NCI-H146 (cell line): ENCODE data around the gene HOOK1.
"Not testable (repeated sequence)": the region's sequence is repeated elsewhere in the genome, so short reads cannot be mapped to it uniquely, and the experiment has no call there.

Experiments used
- DNase-seq: peaks from one replicate; lab custom pipeline; 2025; lab: John Stamatoyannopoulos, UW

The HOOK1 gene

GRCh38 chr1:59819566-59820438 is 5.1 kb downstream of the HOOK1 start:
- DNase-seq: no peak

- no peak for DNase-seq
Measured at GRCh38 chr1:59827055-59827643, 12.4 kb downstream of the HOOK1 start.

GRCh38 chr1:59828160-59828559 is 13.4 kb downstream of the HOOK1 start:
- DNase-seq: no peak

DNA sequence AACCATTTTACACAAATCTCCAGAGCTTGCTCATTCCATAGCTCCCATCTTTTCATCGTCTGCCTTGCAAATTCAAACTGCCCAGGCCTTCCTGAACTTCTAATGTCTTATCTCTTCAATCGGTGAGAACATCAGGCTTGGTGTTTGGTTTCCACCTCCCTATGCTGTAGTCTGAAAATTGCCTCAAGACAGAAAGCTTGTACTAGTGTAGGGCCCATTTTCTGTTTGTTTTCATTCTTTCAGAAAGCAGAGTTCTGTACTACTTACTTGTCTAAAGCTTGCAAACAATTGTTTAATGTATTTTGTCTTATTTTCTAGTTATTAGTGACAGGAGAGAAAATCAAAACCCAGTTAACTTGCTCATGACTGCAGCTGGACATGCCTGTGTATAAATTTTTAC is 16.8 kb downstream of the HOOK1 start:
- DNase-seq: no peak

- DNase-seq: no peak
Measured at GRCh38 chr1:59833022-59833421, 18.3 kb downstream of the HOOK1 start.

GRCh38 chr1:59833991-59834390 is 19.2 kb downstream of the HOOK1 start:
- no peak for DNase-seq

DNA sequence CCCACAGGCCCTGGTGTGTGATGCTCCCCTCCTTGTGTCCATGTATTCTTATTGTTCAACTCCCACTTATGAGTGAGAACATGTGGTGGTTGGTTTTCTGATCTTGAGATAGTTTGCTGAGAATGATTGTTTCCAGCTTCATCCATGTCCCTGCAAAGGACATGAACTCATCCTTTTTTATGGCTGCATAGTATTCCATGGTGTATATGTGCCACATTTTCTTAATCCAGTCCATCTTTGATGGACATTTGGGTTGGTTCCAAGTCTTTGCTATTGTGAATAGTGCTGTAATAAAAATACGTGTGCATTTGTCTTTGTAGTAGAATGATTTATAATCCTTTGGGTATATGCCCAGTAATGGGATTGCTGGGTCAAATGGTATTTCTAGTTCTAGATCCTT is 23.1 kb downstream of the HOOK1 start:
- DNase-seq: not testable (repeated sequence)

GRCh38 chr1:59845091-59845490 is 30.3 kb downstream of the HOOK1 start:
- DNase-seq: no peak

GRCh38 chr1:59846209-59846894 is 31.6 kb downstream of the HOOK1 start:
- DNase-seq: no peak

DNA sequence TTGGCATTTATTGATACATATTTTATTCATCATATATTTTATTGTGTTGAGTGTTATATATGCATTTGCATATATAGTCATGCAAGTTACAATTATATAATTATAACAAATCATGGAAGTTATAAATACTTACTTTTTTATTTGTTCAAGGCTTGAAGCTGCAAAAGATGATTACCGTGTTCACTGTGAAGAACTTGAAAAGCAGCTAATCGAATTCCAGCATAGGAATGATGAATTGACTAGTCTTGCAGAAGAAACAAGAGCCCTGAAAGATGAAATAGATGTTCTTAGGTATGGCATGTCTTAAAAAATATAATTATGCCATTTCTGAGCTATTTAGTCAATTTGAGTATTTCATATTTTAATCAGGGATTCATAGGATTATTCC is 32.1 kb downstream of the HOOK1 start:
- no peak for DNase-seq

DNA sequence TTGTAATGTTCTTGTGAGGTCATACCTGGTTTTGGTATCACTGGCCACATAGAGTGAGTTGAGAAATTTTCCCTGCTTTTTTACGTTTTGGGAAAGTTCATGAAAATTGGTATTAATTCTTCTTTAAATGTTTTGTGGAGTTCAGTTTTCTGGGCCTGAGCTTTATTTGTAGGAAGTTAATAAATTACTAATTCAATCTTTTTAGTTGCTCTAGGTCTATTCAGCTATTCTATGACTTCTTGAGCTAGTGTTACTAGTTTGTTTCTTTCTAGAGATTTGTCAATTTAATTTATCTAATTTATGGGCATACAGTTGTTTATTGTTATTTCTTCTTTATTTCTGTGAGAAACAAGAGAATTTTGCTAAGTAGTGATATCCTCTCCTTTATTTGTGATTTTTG is 37.4 kb downstream of the HOOK1 start:
- DNase-seq: no peak

GRCh38 chr1:59855297-59855696 is 40.5 kb downstream of the HOOK1 start:
- DNase-seq: not testable (repeated sequence)

- DNase-seq: peak; percentile 70
Measured at GRCh38 chr1:59856725-59857338, 42.1 kb downstream of the HOOK1 start.

GRCh38 chr1:59857679-59858354 is 43.1 kb downstream of the HOOK1 start:
- no peak for DNase-seq

DNA sequence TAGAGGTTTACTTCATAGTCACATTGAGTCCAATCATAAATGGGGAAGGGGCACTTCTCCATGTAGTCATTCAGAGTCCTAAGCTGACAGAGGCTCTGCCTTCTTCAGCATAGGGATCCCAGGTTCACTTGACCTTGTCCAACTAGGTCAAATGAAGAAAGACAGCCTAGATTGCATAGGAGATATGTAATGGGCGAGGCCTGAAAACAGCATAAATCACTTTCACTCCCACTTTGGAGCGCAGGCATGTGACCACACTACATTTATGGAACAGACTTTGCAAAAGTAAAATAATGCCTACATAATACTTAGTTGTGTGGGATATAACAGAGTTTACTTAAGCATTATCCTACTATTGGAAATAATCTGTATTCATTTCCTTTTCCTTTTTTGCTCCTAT is 51.7 kb downstream of the HOOK1 start:
- no peak for DNase-seq

DNA sequence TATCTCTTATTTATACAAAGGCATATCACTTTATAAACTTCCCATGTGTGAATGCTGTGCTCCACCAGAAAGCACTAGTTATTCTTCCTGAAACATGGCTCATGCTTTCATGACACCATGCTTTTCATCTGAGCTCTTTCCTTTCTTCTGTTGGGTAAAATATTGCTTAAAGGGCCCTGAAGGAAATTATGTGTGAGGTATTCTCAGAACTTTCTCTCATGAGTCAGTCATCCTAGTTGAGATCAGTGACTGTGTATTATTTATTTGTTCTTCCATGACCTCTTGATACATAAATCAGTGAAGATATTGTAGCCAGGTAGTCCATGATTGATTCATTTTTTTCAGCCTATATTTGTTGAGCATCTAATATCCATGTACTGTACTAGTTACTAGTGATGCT is 57.0 kb downstream of the HOOK1 start:
- no peak for DNase-seq

- DNase-seq: no peak
Measured at GRCh38 chr1:59877108-59877682, 62.4 kb downstream of the HOOK1 start.

- DNase-seq: no peak
Measured at GRCh38 chr1:59878370-59878769, 63.6 kb downstream of the HOOK1 start.

GRCh38 chr1:59879574-59879973 is 64.8 kb downstream of the HOOK1 start:
- DNase-seq: peak; percentile 50

DNA sequence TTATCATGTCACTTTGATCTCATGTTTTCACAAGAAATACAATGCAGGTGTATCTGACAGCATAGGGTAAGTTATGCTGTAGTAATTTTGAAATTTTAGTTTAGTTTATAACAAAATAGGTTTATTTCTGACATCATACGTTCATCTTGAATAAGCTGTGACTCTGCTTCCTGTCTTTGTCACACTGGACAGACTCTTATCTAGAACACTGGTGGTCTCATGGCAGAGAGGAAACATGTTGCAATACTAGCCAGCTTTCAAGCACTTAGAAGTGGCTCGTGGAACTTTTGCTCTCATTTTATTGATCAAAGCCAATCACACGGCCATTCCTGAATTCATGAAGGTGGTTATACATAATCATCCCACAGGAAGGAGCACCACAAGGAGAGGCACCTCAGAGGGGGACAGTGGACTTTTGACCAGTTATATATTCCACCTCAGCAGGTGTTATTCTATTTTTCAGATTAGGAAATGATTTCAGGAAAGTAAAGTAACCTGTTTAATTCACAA is 65.3 kb downstream of the HOOK1 start:
- no peak for DNase-seq

- DNase-seq: no peak
Measured at GRCh38 chr1:59880735-59881134, 66.0 kb downstream of the HOOK1 start.
